Measurements from ENCODE around the gene IGFBPL1.
"Not testable (repeated sequence)": the region's sequence is repeated elsewhere in the genome, so short reads cannot be mapped to it uniquely, and the experiment has no call there.

The IGFBPL1 gene

GRCh38 chr9:38394416-38394815, 29.8 kb downstream of the IGFBPL1 start:
- no peak for FAIRE-seq

- FAIRE-seq: no peak
Measured at GRCh38 chr9:38393128-38393796, 31.0 kb downstream of the IGFBPL1 start.

- no peak for FAIRE-seq
Measured at GRCh38 chr9:38392235-38393127, 31.8 kb downstream of the IGFBPL1 start, which contains the start of gene ALDH1B1. Gene ALDH1B1, plus strand, starts transcription at chr9:38392702. Its CDS starts 3,047 bp downstream, at chr9:38395749.

GRCh38 chr9:38391278-38392118, 32.8 kb downstream of the IGFBPL1 start:
- no peak for FAIRE-seq

- FAIRE-seq: no peak
Measured at GRCh38 chr9:38390851-38391250, 33.4 kb downstream of the IGFBPL1 start.

- no peak for FAIRE-seq
Measured at GRCh38 chr9:38390442-38390841, 33.8 kb downstream of the IGFBPL1 start.

GRCh38 chr9:38389313-38389712, 34.9 kb downstream of the IGFBPL1 start:
- no peak for FAIRE-seq

GRCh38 chr9:38388283-38389223, 35.7 kb downstream of the IGFBPL1 start:
- FAIRE-seq: no peak

GRCh38 chr9:38387751-38388150, 36.5 kb downstream of the IGFBPL1 start:
- no peak for FAIRE-seq

- FAIRE-seq: no peak
Measured at GRCh38 chr9:38387066-38387465, 37.2 kb downstream of the IGFBPL1 start.

GRCh38 chr9:38386319-38386895, 37.8 kb downstream of the IGFBPL1 start:
- no peak for FAIRE-seq

GRCh38 chr9:38385896-38386295, 38.4 kb downstream of the IGFBPL1 start:
- no peak for FAIRE-seq

- no peak for FAIRE-seq
Measured at GRCh38 chr9:38384990-38385848, 39.0 kb downstream of the IGFBPL1 start.

- no peak for FAIRE-seq
Measured at GRCh38 chr9:38382141-38382540, 42.1 kb downstream of the IGFBPL1 start.

GRCh38 chr9:38380872-38381534, 43.3 kb downstream of the IGFBPL1 start:
- FAIRE-seq: no peak

- no peak for FAIRE-seq
Measured at GRCh38 chr9:38380230-38380871, 43.9 kb downstream of the IGFBPL1 start.

GRCh38 chr9:38377336-38378083, 46.7 kb downstream of the IGFBPL1 start:
- FAIRE-seq: not testable (repeated sequence)

- no peak for FAIRE-seq
Measured at GRCh38 chr9:38376021-38376670, 48.1 kb downstream of the IGFBPL1 start.
